Measurements from ENCODE around the gene CNTNAP2.

- TF ChIP-seq CTCF (IDR thresholded peaks at IDR 0.05) = no peak
- TF ChIP-seq REST (IDR thresholded peaks at IDR 0.05; ENCODE audit: insufficient read depth in 1 of 2, low read depth in 2 of 2, low read length in 1 of 2) = no peak
- TF ChIP-seq POLR2AphosphoS5 (IDR thresholded peaks at IDR 0.05; ENCODE audit: low read depth, low read length) = no peak
- TF ChIP-seq TCF7L2 (IDR thresholded peaks at IDR 0.05; ENCODE audit: low read depth, low read length) = no peak
- no peak for TF ChIP-seq SIN3A (IDR thresholded peaks at IDR 0.05; ENCODE audit: borderline replicate concordance, insufficient read depth, low read depth, low read length)
Measured at GRCh38 chr7:146232604-146233003, 116.0 kb downstream of the CNTNAP2 start.
